ENCODE measurements around the gene HDAC4. TPM values are rescaled to one million over a fixed set of nuclear protein-coding genes. Genes with fewer than 3 reads are reported as not detected.

HDAC4 gene
- polyA plus RNA-seq, 1 donor (not counting 4 experiments of a cell fraction or from before 2014, with no cell fraction given) = 2.9 TPM

DNA sequence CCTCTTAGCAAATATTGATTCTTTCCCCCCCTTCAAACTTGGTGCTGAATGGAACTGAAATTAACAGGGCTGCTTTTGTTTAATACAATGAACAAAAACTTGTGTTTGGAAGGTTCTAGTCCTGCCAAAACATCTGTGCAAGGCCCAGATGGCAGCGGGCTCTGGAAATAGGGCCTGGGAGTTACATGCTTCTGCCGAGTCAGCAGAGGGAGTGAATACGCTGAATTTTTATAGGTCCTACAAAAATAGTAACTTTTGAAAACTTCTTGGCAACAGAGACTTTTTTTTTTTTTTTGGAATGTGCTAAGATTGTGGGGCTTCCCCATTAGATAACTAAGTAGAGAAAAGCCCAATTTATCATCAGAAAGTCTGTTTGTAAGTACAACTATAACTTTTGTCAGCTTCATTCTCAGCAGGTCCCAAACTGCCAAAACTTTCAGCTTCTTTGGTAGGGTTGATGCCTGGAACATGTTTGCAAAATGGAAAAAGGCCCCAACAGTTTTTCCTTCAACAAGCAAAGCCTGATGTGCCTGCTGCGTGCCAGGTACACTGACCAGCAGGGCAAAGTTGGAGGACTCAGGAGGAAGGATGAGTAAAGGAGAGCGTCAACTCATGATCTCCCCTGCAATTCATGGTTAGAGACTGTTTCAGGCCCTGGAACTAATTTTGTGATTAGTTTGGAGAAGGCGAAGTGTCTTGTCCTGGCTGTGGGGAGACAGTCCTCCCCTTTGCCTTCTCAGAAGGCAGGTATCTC is 45.1 kb upstream of the HDAC4 start:
- no peak overlapping the region for H2AFZ ChIP-seq (ENCODE audit: control insufficient read depth, low read length)
- no peaks in the 10 kb centered on the region for H3K9me1 ChIP-seq (ENCODE audit: control insufficient read depth, extremely low read depth, insufficient read depth, low read length)
- TF ChIP-seq, protein P1, sequence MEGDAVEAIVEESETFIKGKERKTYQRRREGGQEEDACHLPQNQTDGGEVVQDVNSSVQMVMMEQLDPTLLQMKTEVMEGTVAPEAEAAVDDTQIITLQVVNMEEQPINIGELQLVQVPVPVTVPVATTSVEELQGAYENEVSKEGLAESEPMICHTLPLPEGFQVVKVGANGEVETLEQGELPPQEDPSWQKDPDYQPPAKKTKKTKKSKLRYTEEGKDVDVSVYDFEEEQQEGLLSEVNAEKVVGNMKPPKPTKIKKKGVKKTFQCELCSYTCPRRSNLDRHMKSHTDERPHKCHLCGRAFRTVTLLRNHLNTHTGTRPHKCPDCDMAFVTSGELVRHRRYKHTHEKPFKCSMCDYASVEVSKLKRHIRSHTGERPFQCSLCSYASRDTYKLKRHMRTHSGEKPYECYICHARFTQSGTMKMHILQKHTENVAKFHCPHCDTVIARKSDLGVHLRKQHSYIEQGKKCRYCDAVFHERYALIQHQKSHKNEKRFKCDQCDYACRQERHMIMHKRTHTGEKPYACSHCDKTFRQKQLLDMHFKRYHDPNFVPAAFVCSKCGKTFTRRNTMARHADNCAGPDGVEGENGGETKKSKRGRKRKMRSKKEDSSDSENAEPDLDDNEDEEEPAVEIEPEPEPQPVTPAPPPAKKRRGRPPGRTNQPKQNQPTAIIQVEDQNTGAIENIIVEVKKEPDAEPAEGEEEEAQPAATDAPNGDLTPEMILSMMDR (optimal IDR thresholded peaks at IDR 0.05 in 1 of 3, IDR thresholded peaks at IDR 0.05 in 1 of 3, conservative IDR thresholded peaks at IDR 0.05 in 1 of 3; ENCODE audit: extremely low read depth in 1 of 3, insufficient read depth in 2 of 3, low read length in 3 of 3) = no peak
- TF ChIP-seq EZH2 (IDR thresholded peaks at IDR 0.05; ENCODE audit: low read length) = no peak
- H3K9me3 ChIP-seq (ENCODE audit: control insufficient read depth, low read depth, low read length) = no peaks in the 10 kb centered on the region
- no peaks in the 10 kb centered on the region for H4K20me1 ChIP-seq (ENCODE audit: control insufficient read depth, extremely low read depth, insufficient read depth, low read length)
- FAIRE-seq (no peak), DNase-seq (ENCODE audit: low read depth, low spot score) (no peak)
- no peak overlapping the region for H3K27ac ChIP-seq (ENCODE audit: control insufficient read depth, insufficient read depth, low read length)
- no peak overlapping the region for H3K4me3 ChIP-seq (ENCODE audit: control insufficient read depth in 2 of 3, extremely low read depth in 1 of 3, insufficient read depth in 2 of 3, low read depth in 1 of 3, low read length in 3 of 3)
- H3K27me3 ChIP-seq (ENCODE audit: control insufficient read depth, extremely low read depth, insufficient read depth, low read length) = no peaks in the 10 kb centered on the region
- H3K4me1 ChIP-seq (ENCODE audit: control insufficient read depth, extremely low read depth, insufficient read depth, low read length) = peaks cover 20% of the 10 kb centered on the region
- H3K79me2 ChIP-seq (ENCODE audit: control insufficient read depth, insufficient read depth, low read length) = no peaks in the 10 kb centered on the region
- no peaks in the 10 kb centered on the region for H3K36me3 ChIP-seq (ENCODE audit: control insufficient read depth in 2 of 2, extremely low read depth in 1 of 2, insufficient read depth in 2 of 2, low read length in 2 of 2)
- H3K9ac ChIP-seq (ENCODE audit: control insufficient read depth, extremely low read depth, insufficient read depth, low read length) = no peak overlapping the region
- H3K4me2 ChIP-seq (ENCODE audit: control insufficient read depth, extremely low read depth, insufficient read depth, low read depth, low read length) = no peak overlapping the region
- dilution Hi-C loops (cut with MboI; ENCODE audit: extremely low pct_ligation_motif_present, low sequenced_read_pairs) = no loop called here

DNA sequence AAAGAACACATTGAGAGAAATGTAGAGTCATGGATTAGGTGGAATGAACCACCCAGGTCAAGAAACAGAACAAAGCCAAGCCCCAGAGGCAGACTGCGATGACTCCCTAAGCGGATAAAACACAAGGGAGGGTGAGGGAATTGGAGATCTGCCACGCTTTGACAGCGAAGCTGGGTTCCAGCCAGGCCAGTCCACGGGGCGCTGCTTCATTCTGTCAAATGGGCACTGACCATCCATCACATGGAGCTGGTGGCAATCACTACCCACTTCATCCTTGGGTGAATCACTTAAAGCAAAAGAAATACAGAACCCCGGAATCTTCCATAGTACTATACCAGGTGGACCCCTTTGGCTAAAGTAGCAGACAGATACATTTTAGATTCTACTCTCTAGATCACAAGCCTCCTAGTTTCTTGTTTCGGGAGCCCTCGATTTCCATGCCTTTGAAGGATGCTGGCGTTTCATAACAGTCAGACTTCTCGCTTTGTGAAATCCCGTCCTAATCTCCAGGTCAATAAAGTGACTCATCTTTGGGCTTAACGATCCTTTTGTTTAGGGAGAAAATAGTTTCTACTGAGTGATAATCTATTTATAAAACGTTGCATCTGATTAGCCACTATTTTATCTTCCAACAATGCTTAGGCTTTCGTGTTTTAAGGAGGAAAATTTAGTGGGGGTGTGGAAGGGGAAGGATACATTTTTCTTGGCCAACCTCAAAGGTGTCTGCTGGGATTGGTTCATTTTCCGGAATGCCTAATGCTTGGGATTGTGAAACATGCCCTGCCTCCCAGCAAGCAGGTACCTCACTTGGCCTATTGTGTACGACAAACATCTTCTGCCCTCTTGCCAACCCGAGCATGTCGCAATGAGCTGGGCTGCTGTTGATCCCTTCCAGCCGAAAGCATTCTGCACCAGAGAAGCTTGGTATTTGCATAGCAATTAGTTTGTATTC is 44.1 kb upstream of the HDAC4 start:
- Histone ChIP-seq H3K4me2 (ENCODE audit: control insufficient read depth, extremely low read depth, insufficient read depth, low read depth, low read length) (peak overlapping the region; percentile 29), H3K27me3 (ENCODE audit: control insufficient read depth, extremely low read depth, insufficient read depth, low read length) (no peaks in the 10 kb centered on the region), H3K27ac (ENCODE audit: control insufficient read depth, insufficient read depth, low read length) (peak overlapping the region; percentile 42), H3K9me1 (ENCODE audit: control insufficient read depth, extremely low read depth, insufficient read depth, low read length) (no peaks in the 10 kb centered on the region), H2AFZ (ENCODE audit: control insufficient read depth, low read length) (no peak overlapping the region), H3K9ac (ENCODE audit: control insufficient read depth, extremely low read depth, insufficient read depth, low read length) (no peak overlapping the region), H4K20me1 (ENCODE audit: control insufficient read depth, extremely low read depth, insufficient read depth, low read length) (no peaks in the 10 kb centered on the region), H3K36me3 (ENCODE audit: control insufficient read depth in 2 of 2, extremely low read depth in 1 of 2, insufficient read depth in 2 of 2, low read length in 2 of 2) (no peaks in the 10 kb centered on the region), H3K79me2 (ENCODE audit: control insufficient read depth, insufficient read depth, low read length) (no peaks in the 10 kb centered on the region), H3K4me3 (ENCODE audit: control insufficient read depth in 2 of 3, extremely low read depth in 1 of 3, insufficient read depth in 2 of 3, low read depth in 1 of 3, low read length in 3 of 3) (no peak overlapping the region), H3K4me1 (ENCODE audit: control insufficient read depth, extremely low read depth, insufficient read depth, low read length) (peaks cover 20% of the 10 kb centered on the region), H3K9me3 (ENCODE audit: control insufficient read depth, low read depth, low read length) (no peaks in the 10 kb centered on the region)
- TF ChIP-seq EZH2 (IDR thresholded peaks at IDR 0.05; ENCODE audit: low read length) = no peak
- TF ChIP-seq, protein P1 (optimal IDR thresholded peaks at IDR 0.05 in 1 of 3, IDR thresholded peaks at IDR 0.05 in 1 of 3, conservative IDR thresholded peaks at IDR 0.05 in 1 of 3; ENCODE audit: extremely low read depth in 1 of 3, insufficient read depth in 2 of 3, low read length in 3 of 3) = no peak
- DNase-seq (ENCODE audit: low read depth, low spot score) (no peak), FAIRE-seq (peak; percentile 65)
- dilution Hi-C loops (cut with MboI; ENCODE audit: extremely low pct_ligation_motif_present, low sequenced_read_pairs) = no loop called here
